ENCODE data around the gene ILDR1.

- no peak for TF ChIP-seq CTCF (IDR thresholded peaks at IDR 0.05)
- no peak for TF ChIP-seq POLR2A (IDR thresholded peaks at IDR 0.05)
Measured at GRCh38 chr3:122023335-122023910, 1.4 kb upstream of the ILDR1 start.
